GM12865 (cell line): ENCODE results near the gene MBNL1.

Source experiments
- DNase-seq: peaks from one replicate; pipeline ENCODE4 v3.0.0; 2010; ENCODE audit warnings: low read depth
- H3K4me3 ChIP-seq: 2 replicates; pipeline ENCODE4 v1.5.1; 2011; ENCODE audit warnings: mild to moderate bottlenecking, low read depth, low read length, control low read depth
- CTCF ChIP-seq: IDR thresholded peaks from 2 replicates; pipeline ENCODE4 v1.5.1; 2011; ENCODE audit warnings: low read length, control low read depth, low read depth, inconsistent platforms; ENCODE audit not compliant: insufficient read depth; ENCODE audit errors: missing control alignments

Gene MBNL1

GRCh38 chr3:152264378-152264777 lies 4.4 kb upstream of the MBNL1 start:
- H3K4me3 ChIP-seq = no peak overlapping the region
- no peak for DNase-seq
- no peak for TF ChIP-seq CTCF

GRCh38 chr3:152266221-152266995 lies 2.3 kb upstream of the MBNL1 start:
- no peak for DNase-seq
- no peak for TF ChIP-seq CTCF
- no peak overlapping the region for H3K4me3 ChIP-seq

GRCh38 chr3:152267831-152268554 lies 736 bp upstream of the MBNL1 start:
- no peak for TF ChIP-seq CTCF
- no peak for DNase-seq
- H3K4me3 ChIP-seq = peak overlapping the region; percentile 93

DNA sequence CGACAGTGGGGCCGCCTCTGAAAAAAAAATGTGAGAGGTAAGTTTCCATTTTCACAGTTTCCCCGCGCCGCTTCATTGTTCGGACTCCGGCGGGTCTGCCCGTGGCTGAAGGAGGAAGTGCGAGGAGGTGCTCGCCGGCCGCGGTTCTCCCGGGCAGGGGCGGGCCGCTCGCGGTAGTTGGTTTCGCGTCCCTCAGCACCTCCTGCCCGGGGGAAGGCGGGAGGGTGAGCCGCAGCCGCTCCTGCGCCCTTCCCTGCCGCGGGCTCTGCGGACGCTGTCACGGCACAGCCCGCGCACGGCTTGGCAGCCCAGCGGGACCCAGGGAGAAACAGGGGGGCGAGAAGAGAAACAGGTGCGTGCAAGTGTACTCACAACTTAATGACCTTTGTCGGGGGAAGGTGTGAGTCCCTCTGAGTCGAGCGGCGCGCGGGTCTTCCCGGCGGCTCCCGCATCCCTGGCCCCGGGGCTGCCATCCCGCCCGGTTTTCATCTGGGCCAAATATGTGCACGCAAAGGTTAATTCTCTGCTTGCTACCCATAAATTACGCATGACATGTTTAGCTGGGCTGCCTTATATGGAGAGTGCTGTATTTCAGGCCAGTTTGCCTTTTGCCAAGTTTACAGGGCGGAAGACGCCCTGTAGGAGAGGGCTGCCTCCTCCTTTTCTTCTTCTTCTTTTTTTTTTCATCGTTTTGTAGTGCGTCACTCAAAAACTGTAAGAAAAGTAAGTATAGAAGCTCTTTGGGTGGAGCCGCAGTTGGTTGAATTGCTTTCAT lies 514 bp downstream of the MBNL1 start:
- DNase-seq = peak; percentile 64
- peak overlapping the region; percentile 93 for H3K4me3 ChIP-seq
- no peak for TF ChIP-seq CTCF

DNA sequence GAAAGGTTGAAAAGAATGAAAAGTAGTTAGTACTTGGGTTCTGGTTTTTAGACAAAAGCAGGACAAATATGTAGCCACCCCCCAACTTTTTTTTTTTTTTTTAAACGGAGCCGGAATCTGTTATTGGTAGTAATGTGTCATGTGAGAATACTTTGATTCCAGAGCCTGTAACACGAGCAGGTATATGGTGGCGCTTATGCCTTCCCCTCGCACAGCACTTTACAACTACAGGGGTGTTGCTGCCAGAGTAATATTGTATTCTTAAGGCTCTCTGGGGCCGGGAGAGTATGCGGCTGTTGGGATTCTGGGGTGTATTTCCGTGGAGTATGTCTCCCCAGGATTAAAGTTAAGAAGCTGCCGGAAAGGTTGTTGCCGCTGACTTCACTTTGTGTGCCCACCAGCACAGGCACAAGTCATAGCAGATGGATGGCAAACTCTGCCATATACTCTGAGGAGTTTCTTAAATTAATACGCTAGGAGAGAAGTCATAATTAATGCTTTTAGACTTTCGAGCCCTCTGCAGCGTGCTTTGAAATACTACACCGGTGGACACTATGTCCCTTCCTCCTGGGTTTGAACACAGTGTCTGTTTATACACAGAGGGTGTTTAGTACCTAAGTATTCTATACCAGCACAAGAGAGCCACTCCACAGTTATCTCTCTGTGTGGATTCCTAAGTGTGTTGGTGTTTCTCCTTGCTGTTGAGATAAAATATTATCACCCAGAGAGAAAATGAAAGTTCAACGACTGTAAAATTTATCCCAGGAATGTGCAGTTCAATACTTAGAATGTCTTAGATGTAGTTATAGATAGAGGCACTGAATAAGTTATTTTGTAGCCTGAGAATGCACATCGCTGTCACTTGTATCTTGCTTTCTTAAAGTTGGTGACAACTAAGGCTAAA lies 1.4 kb downstream of the MBNL1 start:
- peak; percentile 65 for DNase-seq
- TF ChIP-seq CTCF = no peak
- H3K4me3 ChIP-seq = peak overlapping the region; percentile 93

- DNase-seq = no peak
- no peak for TF ChIP-seq CTCF
- H3K4me3 ChIP-seq = peak overlapping the region; percentile 93
Observed at GRCh38 chr3:152270937-152271336, 2.2 kb downstream of the MBNL1 start.
